WERI-Rb-1 (cell line): ENCODE results near the gene GALK1.

Source experiments
- DNase-seq: peaks from one replicate; pipeline ENCODE4 v3.0.0-alpha.2; 2020
- H3K27ac ChIP-seq: fragments of 250-450 bp; sonication (Bioruptor Pico); 2 replicates; pipeline ENCODE4 v1.5.1; 2020; ENCODE audit warnings: mild to moderate bottlenecking, moderate library complexity
- H3K27me3 ChIP-seq: fragments of 250-450 bp; sonication (Bioruptor Pico); 2 replicates; pipeline ENCODE4 v1.5.1; 2021; ENCODE audit warnings: mild to moderate bottlenecking, low read depth, moderate library complexity; ENCODE audit not compliant: insufficient read depth, severe bottlenecking
- H3K36me3 ChIP-seq: fragments of 250-450 bp; sonication (Bioruptor Pico); 2 replicates; pipeline ENCODE4 v1.5.1; 2020; ENCODE audit warnings: mild to moderate bottlenecking, moderate library complexity
- H3K4me3 ChIP-seq: 2 replicates; pipeline ENCODE4 v1.5.1; 2011; ENCODE audit warnings: low read depth, mild to moderate bottlenecking, control low read depth, low read length
- H3K9me3 ChIP-seq: fragments of 250-450 bp; sonication (Bioruptor Pico); 2 replicates; pipeline ENCODE4 v1.5.1; 2021; ENCODE audit warnings: mild to moderate bottlenecking, moderate library complexity; ENCODE audit not compliant: severe bottlenecking
- TF ChIP-seq, protein P1 (sequence below): IDR thresholded peaks from 2 replicates; pipeline ENCODE4 v1.5.1; 2011; ENCODE audit warnings: low read depth, mild to moderate bottlenecking, control low read depth, inconsistent platforms, low read length

The GALK1 gene

GRCh38 chr17:75720656-75721462 lies 44.1 kb downstream of the GALK1 start, which contains the start of gene ITGB4:
ITGB4 (plus strand) TSS chr17:75721459; CDS start chr17:75724704, 3,245 bp downstream.
- Histone ChIP-seq H3K27me3 (peaks cover 61% of the 10 kb centered on the region), H3K27ac (no peak within 1 kb of the TSS), H3K4me3 (peak within 1 kb of the TSS; percentile 50), H3K36me3 (no peaks in the 10 kb centered on the region), H3K9me3 (no peaks in the 10 kb centered on the region)
- TF ChIP-seq, protein P1, sequence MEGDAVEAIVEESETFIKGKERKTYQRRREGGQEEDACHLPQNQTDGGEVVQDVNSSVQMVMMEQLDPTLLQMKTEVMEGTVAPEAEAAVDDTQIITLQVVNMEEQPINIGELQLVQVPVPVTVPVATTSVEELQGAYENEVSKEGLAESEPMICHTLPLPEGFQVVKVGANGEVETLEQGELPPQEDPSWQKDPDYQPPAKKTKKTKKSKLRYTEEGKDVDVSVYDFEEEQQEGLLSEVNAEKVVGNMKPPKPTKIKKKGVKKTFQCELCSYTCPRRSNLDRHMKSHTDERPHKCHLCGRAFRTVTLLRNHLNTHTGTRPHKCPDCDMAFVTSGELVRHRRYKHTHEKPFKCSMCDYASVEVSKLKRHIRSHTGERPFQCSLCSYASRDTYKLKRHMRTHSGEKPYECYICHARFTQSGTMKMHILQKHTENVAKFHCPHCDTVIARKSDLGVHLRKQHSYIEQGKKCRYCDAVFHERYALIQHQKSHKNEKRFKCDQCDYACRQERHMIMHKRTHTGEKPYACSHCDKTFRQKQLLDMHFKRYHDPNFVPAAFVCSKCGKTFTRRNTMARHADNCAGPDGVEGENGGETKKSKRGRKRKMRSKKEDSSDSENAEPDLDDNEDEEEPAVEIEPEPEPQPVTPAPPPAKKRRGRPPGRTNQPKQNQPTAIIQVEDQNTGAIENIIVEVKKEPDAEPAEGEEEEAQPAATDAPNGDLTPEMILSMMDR: peak; percentile 41; the same call in 1 of the 2 replicates
- DNase-seq: peak; percentile 62

- Histone ChIP-seq H3K9me3 (no peaks in the 10 kb centered on the region), H3K36me3 (no peaks in the 10 kb centered on the region), H3K27me3 (peaks cover 62% of the 10 kb centered on the region), H3K4me3 (no peak overlapping the region), H3K27ac (no peak overlapping the region)
- no peak for DNase-seq
- TF ChIP-seq, protein P1: no peak
Observed at GRCh38 chr17:75719732-75720131, 45.3 kb downstream of the GALK1 start.

DNA sequence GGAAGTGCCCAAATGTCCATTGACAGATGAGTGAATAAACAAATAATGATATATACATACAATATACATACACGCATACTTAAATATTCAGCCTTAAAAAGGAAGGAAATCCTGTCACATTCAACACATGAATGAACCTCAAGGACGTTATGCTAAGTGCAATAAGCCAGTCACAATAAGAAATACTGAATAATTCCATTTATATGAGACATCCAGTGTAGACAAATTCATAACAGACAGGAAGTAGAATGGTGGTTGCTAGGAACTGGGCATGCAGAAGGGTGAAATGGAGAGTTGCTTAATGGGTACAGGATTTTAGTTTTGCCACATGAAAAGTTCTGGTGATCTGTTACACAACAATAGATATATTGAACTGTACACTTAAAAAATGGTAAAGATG lies 52.5 kb downstream of the GALK1 start:
- DNase-seq: no peak
- Histone ChIP-seq H3K27ac (no peak overlapping the region), H3K27me3 (peaks cover 12% of the 10 kb centered on the region), H3K36me3 (peaks cover 15% of the 10 kb centered on the region), H3K9me3 (no peaks in the 10 kb centered on the region), H3K4me3 (no peak overlapping the region)
- TF ChIP-seq, protein P1: no peak
